Duodenal mucosa (tissue), 2 donors: ENCODE measurements around the gene NDUFA1.
"Not testable (repeated sequence)": the region's sequence is repeated elsewhere in the genome, so short reads cannot be mapped to it uniquely, and the experiment has no call there.

Source experiments
- H3K27ac ChIP-seq: one replicate; pipeline ENCODE4 v1.7.0; 2013; ENCODE audit warnings: low read depth, low read length
- H3K27me3 ChIP-seq, 2 donors: one replicate each; pipeline ENCODE4 v1.7.0; 2013; ENCODE audit warnings: low read length in 2 of 2, control low read depth in 1 of 2; ENCODE audit not compliant: insufficient read depth in 2 of 2, control insufficient read depth in 1 of 2
- H3K36me3 ChIP-seq, 2 donors: one replicate each; pipeline ENCODE4 v1.7.0; 2013; ENCODE audit warnings: low read length in 2 of 2, control low read depth in 1 of 2; ENCODE audit not compliant: insufficient read depth in 2 of 2, control insufficient read depth in 1 of 2
- H3K4me1 ChIP-seq, 2 donors: one replicate each; pipeline ENCODE4 v1.7.0; 2013; ENCODE audit warnings: low read length in 2 of 2, control low read depth in 1 of 2; ENCODE audit not compliant: insufficient read depth in 2 of 2, control insufficient read depth in 1 of 2
- H3K4me3 ChIP-seq, 2 donors: one replicate each; pipeline ENCODE4 v1.7.0; 2013; ENCODE audit warnings: low read length in 2 of 2, low read depth in 1 of 2
- H3K9ac ChIP-seq, 2 donors: one replicate each; pipeline ENCODE4 v1.7.0; 2013; ENCODE audit warnings: low read length in 2 of 2, low read depth in 1 of 2
- H3K9me3 ChIP-seq, 2 donors: one replicate each; pipeline ENCODE4 v1.7.0; 2013; ENCODE audit warnings: low read length in 2 of 2, control low read depth in 1 of 2; ENCODE audit not compliant: control insufficient read depth in 1 of 2

Gene NDUFA1

DNA sequence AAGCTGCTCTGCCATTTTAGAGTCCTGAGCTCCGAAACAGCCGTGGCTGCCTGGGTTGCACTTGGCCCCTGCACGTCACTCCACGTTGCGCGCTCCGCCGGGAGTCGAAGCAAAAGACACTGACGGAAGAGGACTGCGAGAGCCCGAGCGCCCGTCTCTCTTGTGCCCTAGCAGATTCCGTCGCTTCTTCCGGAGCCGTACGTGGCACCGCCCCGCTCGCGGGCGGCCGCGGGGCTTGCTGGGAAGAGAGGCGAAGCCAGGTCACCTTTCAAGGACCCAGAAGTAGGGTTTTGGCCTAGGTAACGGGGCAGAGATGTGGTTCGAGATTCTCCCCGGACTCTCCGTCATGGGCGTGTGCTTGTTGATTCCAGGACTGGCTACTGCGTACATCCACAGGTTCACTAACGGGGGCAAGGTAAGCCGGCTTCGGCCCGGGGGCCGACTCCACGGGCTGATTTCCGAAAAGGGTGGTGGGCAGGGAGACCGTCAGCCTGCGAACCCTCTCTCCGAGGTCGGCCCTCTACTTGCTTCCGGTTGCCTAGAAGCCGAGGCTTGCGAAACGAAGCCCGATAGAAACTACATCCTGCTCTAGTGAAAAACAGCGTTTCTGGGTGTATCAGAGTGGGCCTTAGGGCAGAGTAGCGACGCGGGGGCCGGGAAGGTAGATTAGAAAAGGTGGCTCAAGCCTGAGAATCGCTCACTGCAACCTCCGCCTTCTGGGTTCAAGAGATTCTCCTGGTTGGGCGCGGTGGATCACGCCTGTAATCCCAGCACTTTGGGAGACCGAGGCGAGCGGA lies at the start of gene NDUFA1, which contains the start of gene RNF113A:
NDUFA1 (plus strand) TSS at position 234 of the 797 bp plus-strand sequence; CDS start at position 314, 80 bp downstream.
RNF113A (minus strand) TSS at position 135 of the 797 bp plus-strand sequence; CDS start at position 15, 120 bp downstream.
- H3K9ac ChIP-seq = peak within 1 kb of the TSS; percentile 93 to 96
- peaks cover 7 to 10% of the 10 kb centered on the region in 2 donors for H3K4me1 ChIP-seq
- no peaks in the 10 kb centered on the region for H3K27me3 ChIP-seq
- peak within 1 kb of the TSS; percentile 91 to 92 for H3K4me3 ChIP-seq
- peak within 1 kb of the TSS; percentile 98 for H3K27ac ChIP-seq
- H3K9me3 ChIP-seq = no peaks in the 10 kb centered on the region
- H3K36me3 ChIP-seq = peaks cover 0 to 13% of the 10 kb centered on the region in 2 donors

DNA sequence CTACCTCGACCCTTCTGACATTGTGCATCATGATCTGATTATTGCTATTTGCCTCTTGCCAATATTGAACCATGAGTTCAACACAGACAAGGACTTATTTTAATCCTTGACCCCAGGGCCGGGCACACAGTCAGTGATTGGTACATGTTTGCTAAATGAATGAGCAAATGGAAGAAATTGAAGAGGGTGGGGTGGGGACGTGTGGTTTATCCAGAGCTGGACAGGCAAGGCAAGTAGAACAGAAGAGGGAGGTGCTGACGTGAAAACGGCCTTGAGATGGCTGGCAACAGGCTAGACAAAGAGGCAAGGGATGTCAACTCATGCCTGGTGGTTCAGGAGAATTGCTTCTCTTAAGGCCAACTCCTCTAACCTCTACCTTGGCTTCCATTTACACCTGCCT lies 47.4 kb upstream of the NDUFA1 start:
- not testable (repeated sequence) for H3K4me1 ChIP-seq, H3K4me3 ChIP-seq, H3K9me3 ChIP-seq, H3K36me3 ChIP-seq, H3K27me3 ChIP-seq, H3K9ac ChIP-seq, H3K27ac ChIP-seq

- H3K4me1 ChIP-seq = no peaks in the 10 kb centered on the region
- no peak overlapping the region for H3K4me3 ChIP-seq
- peaks cover 0 to 3% of the 10 kb centered on the region in 2 donors for H3K36me3 ChIP-seq
- H3K9ac ChIP-seq = no peak overlapping the region
- no peaks in the 10 kb centered on the region for H3K27me3 ChIP-seq
- H3K27ac ChIP-seq = no peak overlapping the region
- no peaks in the 10 kb centered on the region for H3K9me3 ChIP-seq
Observed at GRCh38 chrX:119826399-119826959, 45.2 kb upstream of the NDUFA1 start.

DNA sequence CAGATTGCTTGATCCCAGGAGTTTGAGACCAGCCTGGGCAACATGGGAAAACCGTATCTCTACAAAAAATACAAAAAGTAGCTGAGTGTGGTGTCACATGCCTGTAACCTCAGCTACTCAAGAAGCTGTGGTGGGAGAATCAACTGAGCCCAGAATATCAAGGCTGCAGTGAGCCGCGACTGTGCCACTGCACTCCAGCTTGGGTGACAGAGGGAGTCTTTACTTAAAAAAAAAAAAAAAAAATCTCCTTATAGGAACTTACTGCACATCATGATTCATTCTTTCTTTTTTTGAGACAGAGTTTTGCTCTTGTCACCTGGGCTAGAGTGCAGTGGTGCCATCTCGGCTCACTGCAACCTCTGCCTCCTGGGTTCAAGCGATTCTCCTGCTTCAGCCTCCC lies 43.2 kb upstream of the NDUFA1 start:
- Histone ChIP-seq H3K4me3 (no peak overlapping the region), H3K36me3 (peaks cover 0 to 16% of the 10 kb centered on the region in 2 donors), H3K4me1 (no peaks in the 10 kb centered on the region), H3K9ac (no peak overlapping the region), H3K27ac (no peak overlapping the region), H3K9me3 (no peaks in the 10 kb centered on the region), H3K27me3 (no peaks in the 10 kb centered on the region)

GRCh38 chrX:119833905-119834304 lies 37.7 kb upstream of the NDUFA1 start:
- H3K36me3 ChIP-seq = peaks cover 6 to 49% of the 10 kb centered on the region in 2 donors
- H3K4me1 ChIP-seq = no peaks in the 10 kb centered on the region
- no peaks in the 10 kb centered on the region for H3K9me3 ChIP-seq
- no peaks in the 10 kb centered on the region for H3K27me3 ChIP-seq
- no peak overlapping the region for H3K9ac ChIP-seq
- no peak overlapping the region for H3K4me3 ChIP-seq
- H3K27ac ChIP-seq = no peak overlapping the region

- H3K4me1 ChIP-seq = peaks cover 0 to 8% of the 10 kb centered on the region in 2 donors
- no peaks in the 10 kb centered on the region for H3K27me3 ChIP-seq
- H3K9me3 ChIP-seq = no peaks in the 10 kb centered on the region
- peak within 1 kb of the TSS; percentile 80 for H3K27ac ChIP-seq
- H3K9ac ChIP-seq = peak within 1 kb of the TSS; percentile 70 to 80
- H3K36me3 ChIP-seq = no peaks in the 10 kb centered on the region
- H3K4me3 ChIP-seq = peak within 1 kb of the TSS; percentile 81
Observed at GRCh38 chrX:119852382-119853353, 19.0 kb upstream of the NDUFA1 start, which contains the start of gene UPF3B. Gene UPF3B (minus strand): TSS chrX:119852963. CDS start chrX:119852928, 35 bp downstream.

GRCh38 chrX:119853444-119853843 lies 18.2 kb upstream of the NDUFA1 start:
- Histone ChIP-seq H3K27me3 (no peaks in the 10 kb centered on the region), H3K36me3 (no peaks in the 10 kb centered on the region), H3K4me1 (peaks cover 0 to 8% of the 10 kb centered on the region in 2 donors), H3K9me3 (no peaks in the 10 kb centered on the region), H3K9ac (peak overlapping the region; percentile 39 to 43), H3K27ac (no peak overlapping the region), H3K4me3 (peak overlapping the region; percentile 48 to 81)

DNA sequence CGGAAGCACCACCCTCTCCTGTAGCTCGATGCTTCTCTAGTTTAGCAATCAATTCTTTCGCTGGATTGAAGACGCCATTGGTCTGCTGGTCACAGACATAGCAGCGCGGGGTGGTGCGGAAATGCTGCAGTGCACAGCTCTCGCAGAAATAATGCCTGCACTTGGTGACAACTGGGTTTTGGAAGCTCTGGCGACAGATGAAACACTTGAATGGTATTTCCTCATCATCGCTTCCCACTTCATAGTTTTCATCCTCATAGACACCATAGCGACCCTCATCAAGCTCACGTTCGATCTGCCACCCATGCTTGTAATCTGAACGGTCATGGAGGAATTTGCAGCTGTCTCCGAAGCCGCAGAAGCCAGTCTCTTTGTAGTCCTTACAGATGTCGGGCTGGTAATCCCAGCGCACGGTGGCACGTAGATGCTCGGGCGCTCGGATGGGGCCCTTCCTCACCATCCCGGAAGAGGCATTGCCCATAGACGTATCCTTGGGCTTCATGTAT lies 953 bp upstream of the NDUFA1 start:
- H3K27ac ChIP-seq = peak overlapping the region; percentile 98
- H3K4me3 ChIP-seq = peak overlapping the region; percentile 91 to 92
- peaks cover 7 to 10% of the 10 kb centered on the region in 2 donors for H3K4me1 ChIP-seq
- H3K27me3 ChIP-seq = no peaks in the 10 kb centered on the region
- H3K36me3 ChIP-seq = peaks cover 0 to 4% of the 10 kb centered on the region in 2 donors
- H3K9ac ChIP-seq = peak overlapping the region; percentile 93 to 96
- H3K9me3 ChIP-seq = no peaks in the 10 kb centered on the region

GRCh38 chrX:119871245-119871598 lies 410 bp upstream of the NDUFA1 start:
- peak overlapping the region; percentile 93 to 96 for H3K9ac ChIP-seq
- H3K27me3 ChIP-seq = no peaks in the 10 kb centered on the region
- peaks cover 0 to 7% of the 10 kb centered on the region in 2 donors for H3K36me3 ChIP-seq
- peak overlapping the region; percentile 91 to 92 for H3K4me3 ChIP-seq
- no peaks in the 10 kb centered on the region for H3K9me3 ChIP-seq
- H3K4me1 ChIP-seq = peaks cover 7 to 10% of the 10 kb centered on the region in 2 donors
- peak overlapping the region; percentile 98 for H3K27ac ChIP-seq
